ENCODE data around the gene C1orf56. TPM values are rescaled to one million over a fixed set of nuclear protein-coding genes. Genes with fewer than 3 reads are reported as not detected.

The C1orf56 gene
- total and polyA plus RNA-seq, 10 of the 15 experiments (the other 5 are each of a cell fraction or from before 2014, with no cell fraction given), result 0.22 to 15.5 (median 1.5) TPM

Small RNA genes within 50 kb of the gene (small RNA-seq; reads per million reads assigned to genes)
- not detected for gene RNU6-884P

Other genes with a start within 250 kb of the C1orf56 start
Only the 7 nearest of the 21 such genes appear.
- not detected in 2 replicates for gene ANXA9, start 65.5 kb upstream of the C1orf56 start, total RNA-seq (2014; rRNA removed)
- 0.09 TPM in 1 of 2 replicates, not detected in the other for gene ANXA9, start 65.5 kb upstream of the C1orf56 start, total RNA-seq (2014; rRNA removed; fragmentation: Illumina TruSeq; extraction: Trizol)
- gene ANXA9, start 65.5 kb upstream of the C1orf56 start, total RNA-seq (2021), result not detected in 2 replicates
- gene ANXA9, start 65.5 kb upstream of the C1orf56 start, polyA plus RNA-seq (2011; rRNA removed), result 0.37 and 0.43 TPM in 2 replicates
- 0.04 TPM in 1 of 2 replicates, not detected in the other for gene ANXA9, start 65.5 kb upstream of the C1orf56 start, polyA plus RNA-seq (2014; fragmentation: Illumina TruSeq; extraction: Trizol)
- gene ANXA9, start 65.5 kb upstream of the C1orf56 start, polyA plus RNA-seq (2014; fragmentation: Nextera tagmentation; extraction: Ambion mirVana), result under 1 TPM in 1 of 2 experiments, not detected in 1; 0.11 TPM
- 0.08 TPM in 1 of 2 replicates, not detected in the other for gene ANXA9, start 65.5 kb upstream of the C1orf56 start, polyA plus RNA-seq (2014; rRNA removed)
- under 1 TPM; 0.25 to 0.28 TPM for gene ANXA9, start 65.5 kb upstream of the C1orf56 start, polyA plus RNA-seq (2016; fragmentation: Nextera tagmentation; extraction: Ambion mirVana)
- 7.5 and 8.8 TPM in 2 replicates for gene MINDY1, start 40.8 kb upstream of the C1orf56 start, total RNA-seq (2014; rRNA removed)
- gene MINDY1, start 40.8 kb upstream of the C1orf56 start, total RNA-seq (2014; rRNA removed; fragmentation: Illumina TruSeq; extraction: Trizol), result 4.4 and 4.9 TPM in 2 replicates
- gene MINDY1, start 40.8 kb upstream of the C1orf56 start, total RNA-seq (2021), result 7.1 and 7.5 TPM in 2 replicates
- 0.89 and 1.9 TPM in 2 replicates for gene MINDY1, start 40.8 kb upstream of the C1orf56 start, polyA plus RNA-seq (2011; rRNA removed)
- 6.1 and 6.5 TPM in 2 replicates for gene MINDY1, start 40.8 kb upstream of the C1orf56 start, polyA plus RNA-seq (2014; fragmentation: Illumina TruSeq; extraction: Trizol)
- gene MINDY1, start 40.8 kb upstream of the C1orf56 start, polyA plus RNA-seq (2014; fragmentation: Nextera tagmentation; extraction: Ambion mirVana), result under 1 TPM; 0.48 to 0.49 TPM
- 6.4 and 7.7 TPM in 2 replicates for gene MINDY1, start 40.8 kb upstream of the C1orf56 start, polyA plus RNA-seq (2014; rRNA removed)
- gene MINDY1, start 40.8 kb upstream of the C1orf56 start, polyA plus RNA-seq (2016; fragmentation: Nextera tagmentation; extraction: Ambion mirVana), result 1 to 10 TPM; 3.4 to 5.1 TPM
- 9.5 and 9.9 TPM in 2 replicates for gene PRUNE1, start 39.3 kb upstream of the C1orf56 start, total RNA-seq (2014; rRNA removed)
- gene PRUNE1, start 39.3 kb upstream of the C1orf56 start, total RNA-seq (2014; rRNA removed; fragmentation: Illumina TruSeq; extraction: Trizol), result 8.8 and 9.7 TPM in 2 replicates
- gene PRUNE1, start 39.3 kb upstream of the C1orf56 start, total RNA-seq (2021), result 10.9 and 11.8 TPM in 2 replicates
- 20.2 and 24.5 TPM in 2 replicates for gene PRUNE1, start 39.3 kb upstream of the C1orf56 start, polyA plus RNA-seq (2011; rRNA removed)
- gene PRUNE1, start 39.3 kb upstream of the C1orf56 start, polyA plus RNA-seq (2014; fragmentation: Illumina TruSeq; extraction: Trizol), result 15.5 and 16.3 TPM in 2 replicates
- 1 to 10 TPM; 4.7 to 7.6 TPM for gene PRUNE1, start 39.3 kb upstream of the C1orf56 start, polyA plus RNA-seq (2014; fragmentation: Nextera tagmentation; extraction: Ambion mirVana)
- gene PRUNE1, start 39.3 kb upstream of the C1orf56 start, polyA plus RNA-seq (2014; rRNA removed), result 10.2 and 14.9 TPM in 2 replicates
- gene PRUNE1, start 39.3 kb upstream of the C1orf56 start, polyA plus RNA-seq (2016; fragmentation: Nextera tagmentation; extraction: Ambion mirVana), result 10 to 100 TPM; 14.0 to 14.2 TPM
- 0.17 and 0.27 TPM in 2 replicates for gene BNIPL, start 11.2 kb upstream of the C1orf56 start, total RNA-seq (2014; rRNA removed)
- gene BNIPL, start 11.2 kb upstream of the C1orf56 start, total RNA-seq (2014; rRNA removed; fragmentation: Illumina TruSeq; extraction: Trizol), result 0.18 TPM in 2 replicates
- 0.11 and 0.33 TPM in 2 replicates for gene BNIPL, start 11.2 kb upstream of the C1orf56 start, total RNA-seq (2021)
- gene BNIPL, start 11.2 kb upstream of the C1orf56 start, polyA plus RNA-seq (2011; rRNA removed), result 0.49 and 0.99 TPM in 2 replicates
- 0.12 TPM in 1 of 2 replicates, not detected in the other for gene BNIPL, start 11.2 kb upstream of the C1orf56 start, polyA plus RNA-seq (2014; fragmentation: Illumina TruSeq; extraction: Trizol)
- under 1 TPM; 0.05 TPM for gene BNIPL, start 11.2 kb upstream of the C1orf56 start, polyA plus RNA-seq (2014; fragmentation: Nextera tagmentation; extraction: Ambion mirVana)
- gene BNIPL, start 11.2 kb upstream of the C1orf56 start, polyA plus RNA-seq (2014; rRNA removed), result 1.0 and 1.1 TPM in 2 replicates
- gene BNIPL, start 11.2 kb upstream of the C1orf56 start, polyA plus RNA-seq (2016; fragmentation: Nextera tagmentation; extraction: Ambion mirVana), result under 1 TPM; 0.09 to 0.16 TPM
- gene CDC42SE1, start 11.9 kb downstream of the C1orf56 start, total RNA-seq (2014; rRNA removed), result 75.6 and 97.3 TPM in 2 replicates
- 81.3 and 81.6 TPM in 2 replicates for gene CDC42SE1, start 11.9 kb downstream of the C1orf56 start, total RNA-seq (2014; rRNA removed; fragmentation: Illumina TruSeq; extraction: Trizol)
- gene CDC42SE1, start 11.9 kb downstream of the C1orf56 start, total RNA-seq (2021), result 94.2 and 94.9 TPM in 2 replicates
- gene CDC42SE1, start 11.9 kb downstream of the C1orf56 start, polyA plus RNA-seq (2011; rRNA removed), result 103 and 112 TPM in 2 replicates
- gene CDC42SE1, start 11.9 kb downstream of the C1orf56 start, polyA plus RNA-seq (2014; fragmentation: Illumina TruSeq; extraction: Trizol), result 104 and 122 TPM in 2 replicates
- 10 to 100 TPM; 36.9 to 38.0 TPM for gene CDC42SE1, start 11.9 kb downstream of the C1orf56 start, polyA plus RNA-seq (2014; fragmentation: Nextera tagmentation; extraction: Ambion mirVana)
- 68.1 and 72.9 TPM in 2 replicates for gene CDC42SE1, start 11.9 kb downstream of the C1orf56 start, polyA plus RNA-seq (2014; rRNA removed)
- 10 to 100 TPM; 35.7 to 40.6 TPM for gene CDC42SE1, start 11.9 kb downstream of the C1orf56 start, polyA plus RNA-seq (2016; fragmentation: Nextera tagmentation; extraction: Ambion mirVana)
- 6.2 and 8.1 TPM in 2 replicates for gene MLLT11, start 12.6 kb downstream of the C1orf56 start, total RNA-seq (2014; rRNA removed)
- 7.1 and 7.6 TPM in 2 replicates for gene MLLT11, start 12.6 kb downstream of the C1orf56 start, total RNA-seq (2014; rRNA removed; fragmentation: Illumina TruSeq; extraction: Trizol)
- gene MLLT11, start 12.6 kb downstream of the C1orf56 start, total RNA-seq (2021), result 7.0 TPM in 2 replicates
- gene MLLT11, start 12.6 kb downstream of the C1orf56 start, polyA plus RNA-seq (2011; rRNA removed), result 7.6 and 10.1 TPM in 2 replicates
- 14.2 and 16.0 TPM in 2 replicates for gene MLLT11, start 12.6 kb downstream of the C1orf56 start, polyA plus RNA-seq (2014; fragmentation: Illumina TruSeq; extraction: Trizol)
- gene MLLT11, start 12.6 kb downstream of the C1orf56 start, polyA plus RNA-seq (2014; fragmentation: Nextera tagmentation; extraction: Ambion mirVana), result 10 to 100 TPM; 17.8 to 27.3 TPM
- 6.9 and 8.2 TPM in 2 replicates for gene MLLT11, start 12.6 kb downstream of the C1orf56 start, polyA plus RNA-seq (2014; rRNA removed)
- 10 to 100 TPM; 10.1 to 10.4 TPM for gene MLLT11, start 12.6 kb downstream of the C1orf56 start, polyA plus RNA-seq (2016; fragmentation: Nextera tagmentation; extraction: Ambion mirVana)
- gene GABPB2, start 23.0 kb downstream of the C1orf56 start, total RNA-seq (2014; rRNA removed), result 6.1 and 7.6 TPM in 2 replicates
- gene GABPB2, start 23.0 kb downstream of the C1orf56 start, total RNA-seq (2014; rRNA removed; fragmentation: Illumina TruSeq; extraction: Trizol), result 9.7 and 10.5 TPM in 2 replicates
- 8.8 and 9.4 TPM in 2 replicates for gene GABPB2, start 23.0 kb downstream of the C1orf56 start, total RNA-seq (2021)
- gene GABPB2, start 23.0 kb downstream of the C1orf56 start, polyA plus RNA-seq (2011; rRNA removed), result 7.5 and 7.9 TPM in 2 replicates
- 6.8 and 10.3 TPM in 2 replicates for gene GABPB2, start 23.0 kb downstream of the C1orf56 start, polyA plus RNA-seq (2014; fragmentation: Illumina TruSeq; extraction: Trizol)
- 1 to 10 TPM; 2.3 to 2.6 TPM for gene GABPB2, start 23.0 kb downstream of the C1orf56 start, polyA plus RNA-seq (2014; fragmentation: Nextera tagmentation; extraction: Ambion mirVana)
- 7.1 and 7.3 TPM in 2 replicates for gene GABPB2, start 23.0 kb downstream of the C1orf56 start, polyA plus RNA-seq (2014; rRNA removed)
- gene GABPB2, start 23.0 kb downstream of the C1orf56 start, polyA plus RNA-seq (2016; fragmentation: Nextera tagmentation; extraction: Ambion mirVana), result 1 to 10 TPM; 4.9 to 6.6 TPM

Measured in GM12878 (cell line).